GM12878 (cell line): ENCODE results near the gene MBNL1. TPM values are rescaled to one million over a fixed set of nuclear protein-coding genes. Genes with fewer than 3 reads are reported as not detected.

Experiments used
- ATAC-seq: fragments of 200-7000 bp; cut with Tn5 transposase; 3 replicates; pipeline ENCODE4 v1.9.1; 2020; ENCODE audit warnings: mild to moderate bottlenecking, moderate library complexity
- BruUV-seq: library from RNA; stranded (reverse); fragments of 400-500 nt; replicated peaks from 2 replicates; lab custom pipeline; 2021; lab: Mats Ljungman, UMichigan
- CTCF ChIA-PET: fragments of 300-600 bp; sonication (Branson Sonifier 250); formaldehyde crosslinking; extraction: SDS; loops from one replicate; lab custom pipeline; 2021; ENCODE audit warnings: inconsistent platforms; lab: Yijun Ruan, JAX
- POLR2A ChIA-PET: fragments of 350-600 bp; formaldehyde crosslinking; extraction: SDS; loops from one replicate; lab custom pipeline; 2021; ENCODE audit warnings: inconsistent platforms; lab: Charles Lee
- RAD21 ChIA-PET: fragments of 300-600 bp; sonication (Branson Sonifier 250); formaldehyde crosslinking; loops from one replicate; lab custom pipeline; 2023; ENCODE audit warnings: antibody characterized with exemption; ENCODE audit not compliant: unreplicated experiment; lab: Charles Lee
- SMC1A ChIA-PET: fragments of 300-600 bp; sonication (Branson Sonifier 250); formaldehyde crosslinking; loops from one replicate; lab custom pipeline; 2023; ENCODE audit not compliant: unreplicated experiment, uncharacterized antibody; lab: Charles Lee
- DNase-seq: peaks from one replicate; pipeline ENCODE4 v3.0.0-alpha.2; 2011; ENCODE audit warnings: low read depth, low spot score
- FAIRE-seq: peaks from 3 replicates; lab custom pipeline; 2011; peaks lifted over from hg19 to GRCh38; lab: Jason Lieb, UNC
- H2AFZ ChIP-seq: 2 replicates; pipeline ENCODE4 v1.6.0; 2011; ENCODE audit warnings: low read depth, low read length, control low read depth; ENCODE audit not compliant: control insufficient read depth
- H3K27ac ChIP-seq: 2 replicates; pipeline ENCODE4 v1.5.1; 2011; ENCODE audit warnings: control low read depth; ENCODE audit not compliant: control insufficient read depth, insufficient read depth
- H3K27me3 ChIP-seq, 2 experiments: replicated peaks in 1 of 2; 2 replicates each; pipeline versions ENCODE4 v1.6.0 to v1.6.1; 2011; ENCODE audit warnings: low read length in 1 of 2; ENCODE audit not compliant: control insufficient read depth in 2 of 2, insufficient read depth in 2 of 2
- H3K36me3 ChIP-seq, 2 experiments: 2 replicates each; pipeline ENCODE4 v1.5.1; 2011; ENCODE audit warnings: low read length in 1 of 2; ENCODE audit not compliant: control insufficient read depth in 2 of 2, insufficient read depth in 2 of 2
- H3K4me1 ChIP-seq: 2 replicates; pipeline ENCODE4 v1.6.1; 2011; ENCODE audit warnings: mild to moderate bottlenecking, low read length, moderate library complexity, mixed read lengths; ENCODE audit not compliant: control insufficient read depth, insufficient read depth
- H3K4me2 ChIP-seq: 2 replicates; pipeline ENCODE4 v1.6.0; 2011; ENCODE audit warnings: control low read depth; ENCODE audit not compliant: control insufficient read depth, insufficient read depth
- H3K4me3 ChIP-seq: fragments of 200-600 bp; sonication (generic); 2 replicates; pipeline ENCODE4 v1.5.1; 2016
- H3K79me2 ChIP-seq: 2 replicates; pipeline ENCODE4 v1.6.0; 2011; ENCODE audit warnings: low read length; ENCODE audit not compliant: control insufficient read depth, insufficient read depth
- H3K9ac ChIP-seq: 2 replicates; pipeline ENCODE4 v1.8.0; 2011; ENCODE audit warnings: low read length, control low read depth, mixed read lengths; ENCODE audit not compliant: control insufficient read depth, insufficient read depth
- H3K9me3 ChIP-seq: replicated peaks from 3 replicates; pipeline ENCODE4 v1.5.1; 2011; ENCODE audit warnings: mild to moderate bottlenecking, low read length; ENCODE audit not compliant: control insufficient read depth, insufficient read depth
- H4K20me1 ChIP-seq: 2 replicates; pipeline ENCODE4 v1.6.0; 2011; ENCODE audit not compliant: control insufficient read depth, insufficient read depth
- ATF7 ChIP-seq: fragments of 450-650 bp; IDR thresholded peaks from 2 replicates; pipeline ENCODE4 v1.6.1; 2016; ENCODE audit warnings: low read depth, mild to moderate bottlenecking
- CBX3 ChIP-seq: fragments of 200-600 bp; sonication (generic); IDR thresholded peaks from 2 replicates; pipeline ENCODE4 v1.6.1; 2016; ENCODE audit warnings: low read depth, borderline replicate concordance
- CHD2 ChIP-seq: IDR thresholded peaks from 2 replicates; pipeline ENCODE4 v1.6.1; 2011; ENCODE audit warnings: low read depth, low read length, improper control_type of control experiment, borderline replicate concordance
- EP300 ChIP-seq, 2 experiments: fragments of 150-350 bp in 1 of 2; IDR thresholded peaks; 2 replicates each; pipeline ENCODE4 v1.6.1; 2011 to 2012; ENCODE audit warnings: low read depth in 2 of 2, low read length in 2 of 2, borderline replicate concordance in 1 of 2, improper control_type of control experiment in 1 of 2, inconsistent platforms in 1 of 2; ENCODE audit not compliant: control insufficient read depth in 1 of 2
- FOXM1 ChIP-seq: IDR thresholded peaks from 2 replicates; pipeline ENCODE4 v1.6.1; 2012; ENCODE audit warnings: low read depth, mild to moderate bottlenecking, inconsistent platforms, low read length, moderate library complexity
- MEF2B ChIP-seq: fragments of 450-650 bp; IDR thresholded peaks from 2 replicates; pipeline ENCODE4 v1.6.1; 2018; ENCODE audit warnings: mild to moderate bottlenecking, moderate library complexity; ENCODE audit not compliant: partially characterized antibody, poor library complexity, severe bottlenecking
- MYB ChIP-seq: fragments of 150-350 bp; IDR thresholded peaks from 2 replicates; pipeline ENCODE4 v1.6.1; 2014; ENCODE audit warnings: mild to moderate bottlenecking, low read depth, low read length, borderline replicate concordance
- NFIC ChIP-seq: IDR thresholded peaks from 2 replicates; pipeline ENCODE4 v1.6.1; 2012; ENCODE audit warnings: low read depth, mild to moderate bottlenecking, inconsistent platforms, low read length, moderate library complexity
- PML ChIP-seq: IDR thresholded peaks from 2 replicates; pipeline ENCODE4 v1.6.1; 2012; ENCODE audit warnings: low read length, inconsistent platforms
- RCOR1 ChIP-seq: conservative IDR thresholded peaks from 2 replicates; pipeline ENCODE4 v1.6.1; 2012; ENCODE audit warnings: low read depth, low read length, improper control_type of control experiment
- SIN3A ChIP-seq: IDR thresholded peaks from 2 replicates; pipeline ENCODE4 v1.6.1; 2012; ENCODE audit warnings: low read depth, low read length, improper control_type of control experiment
- SMAD5 ChIP-seq: IDR thresholded peaks from 2 replicates; pipeline ENCODE4 v1.6.1; 2016; ENCODE audit warnings: antibody characterized with exemption, low read depth
- SUPT20H ChIP-seq: IDR thresholded peaks from 2 replicates; pipeline ENCODE4 v1.6.1; 2011; ENCODE audit warnings: low read depth, mild to moderate bottlenecking, low read length, moderate library complexity, borderline replicate concordance; ENCODE audit not compliant: control insufficient read depth
- TARDBP ChIP-seq: IDR thresholded peaks from 2 replicates; pipeline ENCODE4 v1.6.1; 2016; ENCODE audit warnings: borderline replicate concordance
- ZBED1 ChIP-seq: IDR thresholded peaks from 2 replicates; pipeline ENCODE4 v1.6.1; 2016; ENCODE audit warnings: borderline replicate concordance
- ZNF274 ChIP-seq: IDR thresholded peaks from one replicate; pipeline ENCODE4 v1.8.0; 2011; ENCODE audit not compliant: insufficient read length, insufficient read depth
- WGBS: methylation state at CpG from one replicate; pipeline ENCODE4 v1.1.6; 2016; ENCODE audit warnings: low lambda C conversion rate; ENCODE audit not compliant: insufficient replicate concordance, insufficient coverage; ENCODE audit errors: missing lambda C conversion rate; 5-methylcytosine and 5-hydroxymethylcytosine counted together
- in situ Hi-C: fragments of 300-500 bp; cut with MboI; formaldehyde crosslinking; loops from 9 replicates; pipeline ENCODE4 v1.14.3; 2018; ENCODE audit warnings: mixed read lengths
- intact Hi-C: fragments of 100-400 bp; cut with micrococcal nuclease; formaldehyde crosslinking; loops from one replicate; pipeline ENCODE4 v1.14.2; 2022; ENCODE audit not compliant: unreplicated experiment
- polyA plus RNA-seq, 11 experiments: library from polyadenylated mRNA; depleted of rRNA in 4 of 11; unstranded in 6 of 11; stranded (reverse) in 5 of 11; fragments of >200 nt; fragmentation: Nextera tagmentation in 4 of 11; fragmentation: Illumina TruSeq in 1 of 11; extraction: Ambion mirVana in 4 of 11; extraction: Trizol in 1 of 11; gene quantifications; 1 replicate in 1 of 11; 2 replicates in 10 of 11; pipeline versions ENCODE4 v1.2.1 to v1.2.3, GENCODE V29; 2011 to 2016; ENCODE audit warnings: inconsistent platforms in 2 of 11, missing spikeins in 2 of 11, low read depth in 1 of 11
- total RNA-seq, 4 experiments: library from RNA; depleted of rRNA in 3 of 4; stranded (reverse); fragments of >200 nt in 3 of 4; fragmentation: Illumina TruSeq in 1 of 4; extraction: Trizol in 1 of 4; gene quantifications; 2 replicates each; pipeline versions ENCODE4 v1.2.1 to v1.2.3, GENCODE V29; 2013 to 2021
- TF ChIP-seq, protein P1 (sequence below): IDR thresholded peaks from 2 replicates; pipeline ENCODE4 v1.6.1; 2012; ENCODE audit warnings: low read depth, low read length, improper control_type of control experiment
- TF ChIP-seq, protein P2 (sequence below): fragments of 450-650 bp; IDR thresholded peaks from 2 replicates; pipeline ENCODE4 v1.6.1; 2018; ENCODE audit warnings: borderline replicate concordance, mild to moderate bottlenecking; ENCODE audit not compliant: partially characterized antibody
- TF ChIP-seq, protein P3 (sequence below): IDR thresholded peaks from 2 replicates; pipeline ENCODE4 v1.6.1; 2012; ENCODE audit warnings: low read depth, low read length, improper control_type of control experiment

MBNL1 gene
- total and polyA plus RNA-seq, 10 of the 15 experiments (the other 5 are each of a cell fraction or from before 2014, with no cell fraction given) = 59.6 to 337 (median 143) TPM

DNA sequence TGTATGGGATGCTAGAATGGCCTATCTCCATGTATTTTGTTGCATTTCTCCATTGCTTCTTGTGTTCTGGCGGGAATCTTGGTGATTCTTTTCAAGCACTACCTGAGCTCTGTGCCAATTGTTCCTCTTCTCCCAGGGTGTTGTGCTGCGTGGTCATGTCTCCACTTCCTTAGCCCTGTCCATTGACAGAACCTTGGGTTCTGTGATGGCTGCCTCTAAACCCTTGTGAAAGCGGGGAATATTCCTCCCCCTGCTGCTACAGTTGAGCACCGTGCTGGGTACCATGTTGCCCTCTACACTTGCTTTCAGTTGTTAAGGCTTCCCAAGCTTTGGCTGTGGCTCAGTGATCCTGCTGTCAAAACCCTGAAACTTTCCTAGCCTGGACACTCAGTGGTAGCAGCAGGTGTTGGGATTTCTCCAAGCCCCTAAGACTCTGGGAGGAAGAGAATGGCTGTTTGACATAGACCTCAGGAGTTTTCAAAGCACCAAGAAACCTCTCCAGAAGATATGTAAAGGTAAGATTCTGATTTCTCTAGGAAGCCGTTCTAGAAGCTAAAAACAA is 69.5 kb downstream of the MBNL1 start:
- Histone ChIP-seq H3K36me3 (peaks cover 9 to 19% of the 10 kb centered on the region in 2 experiments), H4K20me1 (no peaks in the 10 kb centered on the region), H3K4me1 (peaks cover 23% of the 10 kb centered on the region), H3K27me3 (no peaks in the 10 kb centered on the region), H3K4me3 (no peak overlapping the region), H3K4me2 (no peak overlapping the region), H2AFZ (no peak overlapping the region), H3K79me2 (peaks cover 67% of the 10 kb centered on the region), H3K27ac (no peak overlapping the region), H3K9ac (no peak overlapping the region), H3K9me3 (peaks cover 2% of the 10 kb centered on the region)
- ChIA-PET POLR2A (interaction anchor here (0.6 to 0.9 kb wide), 2 partner anchors 20 to 27 kb away, joined by 3 to 7 read pairs; no protein-coding TSS in a partner anchor), SMC1A (interaction anchor here (0.6 to 3.9 kb wide), 8 partner anchors 11 to 154 kb away, joined by 3 to 13 read pairs (median 4); no protein-coding TSS in a partner anchor), CTCF (interaction anchor here (0.6 to 1.5 kb wide), 4 partner anchors 9 to 66 kb away, joined by 3 to 4 read pairs (median 3); no protein-coding TSS in a partner anchor), RAD21 (no interaction called here)
- intact Hi-C loops (no loop called here), in situ Hi-C loops (no loop called here)
- no peak for FAIRE-seq
- no peak for DNase-seq
- no peak for ATAC-seq
- WGBS = 97% methylated on average over 5 of the region's 5 CpGs
- no peak for TF ChIP-seq MYB
- TF ChIP-seq, protein P1, sequence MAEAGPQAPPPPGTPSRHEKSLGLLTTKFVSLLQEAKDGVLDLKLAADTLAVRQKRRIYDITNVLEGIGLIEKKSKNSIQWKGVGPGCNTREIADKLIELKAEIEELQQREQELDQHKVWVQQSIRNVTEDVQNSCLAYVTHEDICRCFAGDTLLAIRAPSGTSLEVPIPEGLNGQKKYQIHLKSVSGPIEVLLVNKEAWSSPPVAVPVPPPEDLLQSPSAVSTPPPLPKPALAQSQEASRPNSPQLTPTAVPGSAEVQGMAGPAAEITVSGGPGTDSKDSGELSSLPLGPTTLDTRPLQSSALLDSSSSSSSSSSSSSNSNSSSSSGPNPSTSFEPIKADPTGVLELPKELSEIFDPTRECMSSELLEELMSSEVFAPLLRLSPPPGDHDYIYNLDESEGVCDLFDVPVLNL = no peak
- no peak for TF ChIP-seq ZNF274
- TF ChIP-seq PML = no peak
- no peak for TF ChIP-seq SUPT20H
- no peak for TF ChIP-seq CBX3
- TF ChIP-seq SIN3A = no peak
- no peak for TF ChIP-seq SMAD5
- TF ChIP-seq FOXM1 = no peak
- no peak for TF ChIP-seq ATF7
- no peak for TF ChIP-seq CHD2
- no peak for TF ChIP-seq ZBED1
- TF ChIP-seq, protein P2, sequence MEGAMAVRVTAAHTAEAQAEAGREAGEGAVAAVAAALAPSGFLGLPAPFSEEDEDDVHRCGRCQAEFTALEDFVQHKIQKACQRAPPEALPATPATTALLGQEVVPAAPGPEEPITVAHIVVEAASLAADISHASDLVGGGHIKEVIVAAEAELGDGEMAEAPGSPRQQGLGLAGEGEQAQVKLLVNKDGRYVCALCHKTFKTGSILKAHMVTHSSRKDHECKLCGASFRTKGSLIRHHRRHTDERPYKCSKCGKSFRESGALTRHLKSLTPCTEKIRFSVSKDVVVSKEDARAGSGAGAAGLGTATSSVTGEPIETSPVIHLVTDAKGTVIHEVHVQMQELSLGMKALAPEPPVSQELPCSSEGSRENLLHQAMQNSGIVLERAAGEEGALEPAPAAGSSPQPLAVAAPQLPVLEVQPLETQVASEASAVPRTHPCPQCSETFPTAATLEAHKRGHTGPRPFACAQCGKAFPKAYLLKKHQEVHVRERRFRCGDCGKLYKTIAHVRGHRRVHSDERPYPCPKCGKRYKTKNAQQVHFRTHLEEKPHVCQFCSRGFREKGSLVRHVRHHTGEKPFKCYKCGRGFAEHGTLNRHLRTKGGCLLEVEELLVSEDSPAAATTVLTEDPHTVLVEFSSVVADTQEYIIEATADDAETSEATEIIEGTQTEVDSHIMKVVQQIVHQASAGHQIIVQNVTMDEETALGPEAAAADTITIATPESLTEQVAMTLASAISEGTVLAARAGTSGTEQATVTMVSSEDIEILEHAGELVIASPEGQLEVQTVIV = no peak
- no peak for TF ChIP-seq TARDBP
- TF ChIP-seq, protein P3, sequence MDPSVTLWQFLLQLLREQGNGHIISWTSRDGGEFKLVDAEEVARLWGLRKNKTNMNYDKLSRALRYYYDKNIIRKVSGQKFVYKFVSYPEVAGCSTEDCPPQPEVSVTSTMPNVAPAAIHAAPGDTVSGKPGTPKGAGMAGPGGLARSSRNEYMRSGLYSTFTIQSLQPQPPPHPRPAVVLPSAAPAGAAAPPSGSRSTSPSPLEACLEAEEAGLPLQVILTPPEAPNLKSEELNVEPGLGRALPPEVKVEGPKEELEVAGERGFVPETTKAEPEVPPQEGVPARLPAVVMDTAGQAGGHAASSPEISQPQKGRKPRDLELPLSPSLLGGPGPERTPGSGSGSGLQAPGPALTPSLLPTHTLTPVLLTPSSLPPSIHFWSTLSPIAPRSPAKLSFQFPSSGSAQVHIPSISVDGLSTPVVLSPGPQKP = no peak
- no peak for TF ChIP-seq RCOR1
- TF ChIP-seq MEF2B = no peak
- no peak for TF ChIP-seq EP300 (IDR thresholded peaks at IDR 0.05; ENCODE audit: borderline replicate concordance in 1 of 2, control insufficient read depth in 1 of 2, low read depth in 2 of 2, low read length in 2 of 2)
- TF ChIP-seq NFIC = no peak
- BruUV-seq = no TSS peak
